Ramos (cell line): ENCODE data around the gene SCFD2.
"Not testable (repeated sequence)": the region's sequence is repeated elsewhere in the genome, so short reads cannot be mapped to it uniquely, and the experiment has no call there.

Source experiments
- in situ Hi-C: fragments of 300-500 bp; cut with MboI; formaldehyde crosslinking; loops from one replicate; pipeline ENCODE4 v1.14.3; 2022; ENCODE audit warnings: low sequenced_read_pairs; ENCODE audit not compliant: unreplicated experiment

SCFD2 gene

GRCh38 chr4:52850406-52851124, 515.3 kb downstream of the SCFD2 start:
- in situ Hi-C loops: no loop called here

- in situ Hi-C loops: no loop called here
Observed at GRCh38 chr4:52848254-52848653, 517.6 kb downstream of the SCFD2 start.

- in situ Hi-C loops: no loop called here
Observed at GRCh38 chr4:52846502-52846901, 519.4 kb downstream of the SCFD2 start.

- in situ Hi-C loops: no loop called here
Observed at GRCh38 chr4:52844596-52844995, 521.3 kb downstream of the SCFD2 start.

- in situ Hi-C loops: no loop called here
Observed at GRCh38 chr4:52843958-52844357, 521.9 kb downstream of the SCFD2 start.

GRCh38 chr4:52843351-52843750, 522.5 kb downstream of the SCFD2 start:
- in situ Hi-C loops: no loop called here

- in situ Hi-C loops: no loop called here
Observed at GRCh38 chr4:52842792-52843191, 523.1 kb downstream of the SCFD2 start.

- in situ Hi-C loops: no loop called here
Observed at GRCh38 chr4:52841682-52842456, 524.0 kb downstream of the SCFD2 start.

- in situ Hi-C loops: no loop called here
Observed at GRCh38 chr4:52840531-52841370, 525.1 kb downstream of the SCFD2 start.

- in situ Hi-C loops: no loop called here
Observed at GRCh38 chr4:52838729-52839586, 526.9 kb downstream of the SCFD2 start.

GRCh38 chr4:52837716-52838558, 527.9 kb downstream of the SCFD2 start:
- in situ Hi-C loops: no loop called here

- in situ Hi-C loops: no loop called here
Observed at GRCh38 chr4:52836678-52837077, 529.2 kb downstream of the SCFD2 start.

GRCh38 chr4:52836120-52836519, 529.7 kb downstream of the SCFD2 start:
- in situ Hi-C loops: no loop called here

- in situ Hi-C loops: not testable (repeated sequence)
Observed at GRCh38 chr4:52834641-52835456, 531.0 kb downstream of the SCFD2 start.

- in situ Hi-C loops: no loop called here
Observed at GRCh38 chr4:52833941-52834525, 531.8 kb downstream of the SCFD2 start.

- in situ Hi-C loops: no loop called here
Observed at GRCh38 chr4:52825460-52826090, 540.3 kb downstream of the SCFD2 start.
